ENCODE data around the gene STX19. TPM values are rescaled to one million over a fixed set of nuclear protein-coding genes. Genes with fewer than 3 reads are reported as not detected.
A peak's percentile ranks its signal among the peaks of the same experiment; 100 is the strongest.

STX19 gene
- total and polyA plus RNA-seq, 2 of the 13 experiments (the other 11 are each of a cell fraction or from before 2014, with no cell fraction given), result not detected

- no peak overlapping the region for H3K9ac ChIP-seq (ENCODE audit: insufficient read depth, low read depth, low read length)
- no peak overlapping the region for H3K4me2 ChIP-seq (ENCODE audit: low read depth, low read length)
- CTCF ChIA-PET (ENCODE audit: low intra/inter-chr PET ratio, low total read pairs), result interaction anchor here (1.8 to 4.2 kb wide), 2 partner anchors 33 to 65 kb away, joined by 4 to 25 read pairs; no protein-coding TSS in a partner anchor
- peak; percentile 3 for DNase-seq (ENCODE audit: low spot score)
- 44% methylated on average over 4 of the region's 4 CpGs for WGBS (ENCODE audit: low lambda C conversion rate)
- H3K27ac ChIP-seq (ENCODE audit: extremely low read length, insufficient read depth, low read length), result no peak overlapping the region
- peak; percentile 43 for TF ChIP-seq STAG1 (CRISPR knock-in tag; IDR thresholded peaks at IDR 0.05)
- no peak for TF ChIP-seq NFKBIZ (CRISPR knock-in tag; IDR thresholded peaks at IDR 0.05)
- no peak for TF ChIP-seq MTF2 (CRISPR knock-in tag; IDR thresholded peaks at IDR 0.05; ENCODE audit: borderline replicate concordance)
- TF ChIP-seq TERF1 (CRISPR knock-in tag; IDR thresholded peaks at IDR 0.05), result no peak
- no peak for TF ChIP-seq FIP1L1 (IDR thresholded peaks at IDR 0.05; ENCODE audit: borderline replicate concordance, insufficient read depth, low read depth, low read length)
- TF ChIP-seq, protein P1, sequence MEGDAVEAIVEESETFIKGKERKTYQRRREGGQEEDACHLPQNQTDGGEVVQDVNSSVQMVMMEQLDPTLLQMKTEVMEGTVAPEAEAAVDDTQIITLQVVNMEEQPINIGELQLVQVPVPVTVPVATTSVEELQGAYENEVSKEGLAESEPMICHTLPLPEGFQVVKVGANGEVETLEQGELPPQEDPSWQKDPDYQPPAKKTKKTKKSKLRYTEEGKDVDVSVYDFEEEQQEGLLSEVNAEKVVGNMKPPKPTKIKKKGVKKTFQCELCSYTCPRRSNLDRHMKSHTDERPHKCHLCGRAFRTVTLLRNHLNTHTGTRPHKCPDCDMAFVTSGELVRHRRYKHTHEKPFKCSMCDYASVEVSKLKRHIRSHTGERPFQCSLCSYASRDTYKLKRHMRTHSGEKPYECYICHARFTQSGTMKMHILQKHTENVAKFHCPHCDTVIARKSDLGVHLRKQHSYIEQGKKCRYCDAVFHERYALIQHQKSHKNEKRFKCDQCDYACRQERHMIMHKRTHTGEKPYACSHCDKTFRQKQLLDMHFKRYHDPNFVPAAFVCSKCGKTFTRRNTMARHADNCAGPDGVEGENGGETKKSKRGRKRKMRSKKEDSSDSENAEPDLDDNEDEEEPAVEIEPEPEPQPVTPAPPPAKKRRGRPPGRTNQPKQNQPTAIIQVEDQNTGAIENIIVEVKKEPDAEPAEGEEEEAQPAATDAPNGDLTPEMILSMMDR (CRISPR knock-in tag; IDR thresholded peaks at IDR 0.05), result peak; percentile 39
- TF ChIP-seq RXRB (CRISPR knock-in tag; IDR thresholded peaks at IDR 0.05; ENCODE audit: borderline replicate concordance), result no peak
- TF ChIP-seq, protein P2, sequence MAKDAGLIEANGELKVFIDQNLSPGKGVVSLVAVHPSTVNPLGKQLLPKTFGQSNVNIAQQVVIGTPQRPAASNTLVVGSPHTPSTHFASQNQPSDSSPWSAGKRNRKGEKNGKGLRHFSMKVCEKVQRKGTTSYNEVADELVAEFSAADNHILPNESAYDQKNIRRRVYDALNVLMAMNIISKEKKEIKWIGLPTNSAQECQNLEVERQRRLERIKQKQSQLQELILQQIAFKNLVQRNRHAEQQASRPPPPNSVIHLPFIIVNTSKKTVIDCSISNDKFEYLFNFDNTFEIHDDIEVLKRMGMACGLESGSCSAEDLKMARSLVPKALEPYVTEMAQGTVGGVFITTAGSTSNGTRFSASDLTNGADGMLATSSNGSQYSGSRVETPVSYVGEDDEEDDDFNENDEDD (CRISPR knock-in tag; IDR thresholded peaks at IDR 0.05; ENCODE audit: borderline replicate concordance), result no peak
- peak; percentile 77; the same call in 1 of the 2 replicates for TF ChIP-seq ARID3A (IDR thresholded peaks at IDR 0.05; ENCODE audit: low read depth, low read length)
- TF ChIP-seq, protein P3, sequence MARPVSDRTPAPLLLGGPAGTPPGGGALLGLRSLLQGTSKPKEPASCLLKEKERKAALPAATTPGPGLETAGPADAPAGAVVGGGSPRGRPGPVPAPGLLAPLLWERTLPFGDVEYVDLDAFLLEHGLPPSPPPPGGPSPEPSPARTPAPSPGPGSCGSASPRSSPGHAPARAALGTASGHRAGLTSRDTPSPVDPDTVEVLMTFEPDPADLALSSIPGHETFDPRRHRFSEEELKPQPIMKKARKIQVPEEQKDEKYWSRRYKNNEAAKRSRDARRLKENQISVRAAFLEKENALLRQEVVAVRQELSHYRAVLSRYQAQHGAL (CRISPR knock-in tag; IDR thresholded peaks at IDR 0.05; ENCODE audit: not compliant biosample characterization), result no peak
- TF ChIP-seq CBX2 (IDR thresholded peaks at IDR 0.05; ENCODE audit: low read depth, low read length), result no peak
- no peak for TF ChIP-seq CBX2 (CRISPR knock-in tag; IDR thresholded peaks at IDR 0.05; ENCODE audit: low read depth)
- TF ChIP-seq ZMAT5 (CRISPR knock-in tag; IDR thresholded peaks at IDR 0.05; ENCODE audit: borderline replicate concordance, low read depth), result no peak
- no peak for TF ChIP-seq SMAD9 (CRISPR knock-in tag; IDR thresholded peaks at IDR 0.05)
- TF ChIP-seq SNAPC2 (CRISPR knock-in tag; IDR thresholded peaks at IDR 0.05), result no peak
- no peak for TF ChIP-seq DNMT3B (CRISPR knock-in tag; conservative IDR thresholded peaks at IDR 0.05)
- POLR2A ChIA-PET, result interaction anchor here (0.9 kb wide), 1 partner anchor 33 kb away, joined by 6 read pairs; no protein-coding TSS in a partner anchor
- H3K27me3 ChIP-seq (ENCODE audit: control insufficient read depth in 1 of 2, insufficient read depth in 2 of 2, low read length in 2 of 2), result no peaks in the 10 kb centered on the region
- H2AFZ ChIP-seq (ENCODE audit: low read length), result no peak overlapping the region
- no peak for FAIRE-seq
- in situ Hi-C loops (cut with HindIII; ENCODE audit: extremely low pct_ligation_motif_present, low pct_unique_long_range_greater_than_20kb), result loop anchor here (10.0 kb wide), 1 partner anchor 65 kb away; no protein-coding TSS in a partner anchor
- BruUV-seq (replicated peaks), result no TSS peak
- H3K4me3 ChIP-seq (replicated peaks in 1 of 3; ENCODE audit: insufficient read depth in 1 of 3, low read depth in 2 of 3, low read length in 3 of 3), result no peak overlapping the region
- H4K20me1 ChIP-seq (ENCODE audit: insufficient read depth, low read length), result no peaks in the 10 kb centered on the region
- peaks cover 4% of the 10 kb centered on the region for H3K79me2 ChIP-seq (ENCODE audit: insufficient read depth, low read length)
- peaks cover 10% of the 10 kb centered on the region; the same call in 1 of the 2 replicates for H3K9me3 ChIP-seq (ENCODE audit: low read length)
- H3K36me3 ChIP-seq (replicated peaks in 1 of 2; ENCODE audit: control insufficient read depth in 1 of 2, insufficient read depth in 2 of 2, low read length in 2 of 2), result peaks cover 0 to 12% of the 10 kb centered on the region in 2 experiments; a peak in 2 of 5 replicates
- intact Hi-C loops (cut with micrococcal nuclease; ENCODE audit: unreplicated experiment), result loop anchor here (1.0 to 10.0 kb wide), 2 partner anchors 65 to 165 kb away; no protein-coding TSS in a partner anchor
- no peak for ATAC-seq
- H3K4me1 ChIP-seq (ENCODE audit: insufficient read depth, low read length), result peaks cover 9% of the 10 kb centered on the region
These were observed 40.9 kb upstream of the STX19 start for GRCh38 chr3:94069194-94069813.
